ENCODE results near the gene NAALADL2. TPM values are rescaled to one million over a fixed set of nuclear protein-coding genes. Genes with fewer than 3 reads are reported as not detected.

The NAALADL2 gene
- total RNA-seq, 1 donor from 2014 or later = 10.4 TPM

DNA sequence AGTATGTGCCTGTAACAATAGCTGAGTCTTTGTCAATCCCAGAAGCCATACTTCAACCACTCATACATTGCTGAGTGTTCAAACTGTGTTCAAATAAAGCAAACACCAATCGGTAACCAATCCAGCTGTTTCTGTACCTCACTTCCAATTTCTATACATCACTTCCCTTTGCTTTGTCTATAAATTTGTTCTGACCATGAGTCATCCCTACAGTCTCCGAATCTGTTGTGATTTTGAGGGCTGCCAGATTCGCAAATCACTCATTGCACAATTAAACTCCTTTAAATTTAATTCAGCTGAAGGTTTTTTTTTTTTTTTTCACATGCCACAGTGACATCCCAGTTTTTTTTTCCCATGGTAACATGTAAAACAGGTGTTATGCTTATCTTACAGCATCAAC lies 870.3 kb downstream of the NAALADL2 start:
- H3K27me3 Mint-ChIP-seq = no peaks in the 10 kb centered on the region
- H3K27ac Mint-ChIP-seq = no peak overlapping the region
- H3K4me3 Mint-ChIP-seq (ENCODE audit: low read depth) = no peak overlapping the region
- no peak for DNase-seq (ENCODE audit: low spot score, unreplicated experiment)
- peaks cover 9% of the 10 kb centered on the region for H3K9me3 Mint-ChIP-seq (ENCODE audit: low read depth)
- H3K4me1 Mint-ChIP-seq (ENCODE audit: low read depth) = peaks cover 2% of the 10 kb centered on the region
- H3K36me3 Mint-ChIP-seq (ENCODE audit: insufficient read depth) = peaks cover 2% of the 10 kb centered on the region
- TF ChIP-seq, protein P1, sequence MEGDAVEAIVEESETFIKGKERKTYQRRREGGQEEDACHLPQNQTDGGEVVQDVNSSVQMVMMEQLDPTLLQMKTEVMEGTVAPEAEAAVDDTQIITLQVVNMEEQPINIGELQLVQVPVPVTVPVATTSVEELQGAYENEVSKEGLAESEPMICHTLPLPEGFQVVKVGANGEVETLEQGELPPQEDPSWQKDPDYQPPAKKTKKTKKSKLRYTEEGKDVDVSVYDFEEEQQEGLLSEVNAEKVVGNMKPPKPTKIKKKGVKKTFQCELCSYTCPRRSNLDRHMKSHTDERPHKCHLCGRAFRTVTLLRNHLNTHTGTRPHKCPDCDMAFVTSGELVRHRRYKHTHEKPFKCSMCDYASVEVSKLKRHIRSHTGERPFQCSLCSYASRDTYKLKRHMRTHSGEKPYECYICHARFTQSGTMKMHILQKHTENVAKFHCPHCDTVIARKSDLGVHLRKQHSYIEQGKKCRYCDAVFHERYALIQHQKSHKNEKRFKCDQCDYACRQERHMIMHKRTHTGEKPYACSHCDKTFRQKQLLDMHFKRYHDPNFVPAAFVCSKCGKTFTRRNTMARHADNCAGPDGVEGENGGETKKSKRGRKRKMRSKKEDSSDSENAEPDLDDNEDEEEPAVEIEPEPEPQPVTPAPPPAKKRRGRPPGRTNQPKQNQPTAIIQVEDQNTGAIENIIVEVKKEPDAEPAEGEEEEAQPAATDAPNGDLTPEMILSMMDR (IDR thresholded peaks at IDR 0.05; ENCODE audit: unreplicated experiment) = no peak

DNA sequence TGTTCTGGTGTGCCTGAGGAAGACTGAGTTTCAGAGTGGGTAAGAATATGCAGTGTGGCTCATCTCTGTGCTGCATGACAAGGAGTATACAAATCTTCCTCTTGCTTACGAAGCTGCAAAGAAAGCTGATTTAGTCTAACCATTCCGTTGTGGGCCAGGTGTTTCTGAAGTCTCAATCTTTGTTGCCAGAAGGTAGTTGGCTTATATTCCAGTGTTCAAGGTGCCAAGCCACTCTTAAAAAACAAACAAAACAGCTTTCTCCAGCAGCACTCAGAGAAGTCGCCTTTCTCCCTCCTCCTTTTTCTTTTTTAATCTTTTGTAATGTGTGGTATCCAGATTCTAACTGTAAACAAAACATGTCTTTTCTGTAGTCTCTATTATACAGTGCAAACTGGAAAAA lies 872.4 kb downstream of the NAALADL2 start:
- Mint-ChIP-seq H3K27me3 (no peaks in the 10 kb centered on the region), H3K9me3 (ENCODE audit: low read depth) (peaks cover 15% of the 10 kb centered on the region), H3K27ac (no peak overlapping the region), H3K36me3 (ENCODE audit: insufficient read depth) (peaks cover 8% of the 10 kb centered on the region), H3K4me3 (ENCODE audit: low read depth) (no peak overlapping the region), H3K4me1 (ENCODE audit: low read depth) (peaks cover 8% of the 10 kb centered on the region)
- no peak for DNase-seq (ENCODE audit: low spot score, unreplicated experiment)
- TF ChIP-seq, protein P1 (IDR thresholded peaks at IDR 0.05; ENCODE audit: unreplicated experiment) = no peak

DNA sequence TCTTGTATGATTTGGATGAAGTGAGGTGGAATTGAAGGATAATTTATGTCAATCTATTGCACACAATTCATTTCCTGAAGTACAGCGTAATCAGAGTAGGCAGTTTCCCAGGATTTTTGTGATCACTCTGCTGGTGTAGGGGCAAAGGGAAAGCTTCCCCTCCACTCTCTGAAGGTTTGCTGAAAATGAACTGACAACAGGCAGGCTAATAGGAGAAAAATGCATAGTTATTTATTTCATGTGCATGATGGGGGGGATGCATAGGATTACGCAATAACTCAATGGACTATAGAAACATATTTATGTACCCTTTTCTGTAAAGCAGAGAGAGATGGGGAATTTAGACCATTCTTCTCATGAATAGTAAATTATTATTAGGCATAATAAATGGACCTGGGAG lies 872.9 kb downstream of the NAALADL2 start:
- H3K4me3 Mint-ChIP-seq (ENCODE audit: low read depth) = no peak overlapping the region
- no peaks in the 10 kb centered on the region for H3K27me3 Mint-ChIP-seq
- peaks cover 8% of the 10 kb centered on the region for H3K36me3 Mint-ChIP-seq (ENCODE audit: insufficient read depth)
- DNase-seq (ENCODE audit: low spot score, unreplicated experiment) = no peak
- peaks cover 15% of the 10 kb centered on the region for H3K9me3 Mint-ChIP-seq (ENCODE audit: low read depth)
- H3K27ac Mint-ChIP-seq = no peak overlapping the region
- H3K4me1 Mint-ChIP-seq (ENCODE audit: low read depth) = peaks cover 11% of the 10 kb centered on the region
- TF ChIP-seq, protein P1 (IDR thresholded peaks at IDR 0.05; ENCODE audit: unreplicated experiment) = no peak

DNA sequence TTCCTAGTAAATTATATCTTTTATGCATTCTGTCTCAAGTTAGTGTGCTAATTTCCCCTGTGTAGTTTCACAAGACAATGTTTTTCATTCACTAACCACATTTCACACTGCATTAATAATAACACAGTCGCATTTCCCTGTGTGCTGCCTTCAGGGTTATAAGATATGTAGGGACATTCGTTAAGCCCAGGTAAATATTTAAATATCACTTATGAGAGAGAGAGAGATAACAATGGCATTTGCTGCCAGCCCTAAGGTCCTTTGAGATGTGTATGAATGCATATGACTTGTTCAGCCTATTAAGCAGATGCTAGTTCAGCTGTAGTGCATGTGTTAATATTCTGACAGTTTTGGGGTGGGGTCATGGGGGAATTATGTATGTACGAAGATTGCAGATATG lies 876.7 kb downstream of the NAALADL2 start:
- Mint-ChIP-seq H3K4me1 (ENCODE audit: low read depth) (peaks cover 19% of the 10 kb centered on the region), H3K27ac (no peak overlapping the region), H3K27me3 (no peaks in the 10 kb centered on the region), H3K36me3 (ENCODE audit: insufficient read depth) (peaks cover 8% of the 10 kb centered on the region), H3K4me3 (ENCODE audit: low read depth) (no peak overlapping the region), H3K9me3 (ENCODE audit: low read depth) (peaks cover 24% of the 10 kb centered on the region)
- no peak for DNase-seq (ENCODE audit: low spot score, unreplicated experiment)
- TF ChIP-seq, protein P1 (IDR thresholded peaks at IDR 0.05; ENCODE audit: unreplicated experiment) = no peak

DNA sequence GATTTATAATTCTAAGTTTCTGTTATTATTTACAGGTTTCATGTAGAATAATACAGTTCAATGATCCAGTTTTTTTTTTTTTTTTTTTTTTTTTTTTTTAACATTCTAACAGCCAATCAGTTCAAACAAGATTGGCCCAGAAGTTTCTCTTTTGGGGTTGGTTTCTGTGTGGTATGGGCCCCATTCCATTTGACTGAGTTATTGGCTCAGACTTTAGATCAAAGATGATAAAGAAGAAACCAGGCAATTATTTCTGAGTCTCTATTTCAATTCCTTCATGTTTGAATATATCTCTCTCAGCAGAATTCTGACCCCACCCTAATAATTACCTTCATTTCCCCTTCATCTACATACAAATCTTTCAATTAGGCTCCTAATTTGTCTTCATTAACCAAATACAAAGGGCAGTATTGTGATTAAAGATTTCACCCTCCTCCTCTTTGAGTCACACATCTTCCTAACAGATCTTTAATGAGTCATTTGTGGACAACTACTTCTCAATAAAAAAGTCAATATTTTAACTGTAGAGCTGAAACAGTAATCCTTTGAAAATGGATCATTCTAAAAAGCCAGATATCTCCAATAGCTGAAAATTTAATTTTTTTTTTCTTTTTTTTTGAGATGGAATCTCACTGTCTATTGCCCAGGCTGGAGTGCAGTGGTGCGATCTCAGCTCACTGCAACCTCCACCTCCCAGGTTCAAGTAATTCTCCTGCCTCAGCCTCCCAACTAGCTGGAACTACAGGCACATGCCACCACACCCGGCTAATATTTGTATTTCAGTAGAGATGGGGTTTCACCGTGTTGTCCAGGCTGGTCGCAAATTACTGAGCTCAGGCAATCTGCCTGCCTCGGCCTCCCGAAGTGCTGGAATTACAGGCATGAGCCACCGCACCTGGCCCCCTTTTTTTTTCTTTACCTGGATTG lies 878.8 kb downstream of the NAALADL2 start:
- Mint-ChIP-seq H3K9me3 (ENCODE audit: low read depth) (peaks cover 27% of the 10 kb centered on the region), H3K36me3 (ENCODE audit: insufficient read depth) (peaks cover 11% of the 10 kb centered on the region), H3K4me1 (ENCODE audit: low read depth) (peaks cover 22% of the 10 kb centered on the region), H3K27ac (no peak overlapping the region), H3K4me3 (ENCODE audit: low read depth) (no peak overlapping the region), H3K27me3 (no peaks in the 10 kb centered on the region)
- TF ChIP-seq, protein P1 (IDR thresholded peaks at IDR 0.05; ENCODE audit: unreplicated experiment) = no peak
- DNase-seq (ENCODE audit: low spot score, unreplicated experiment) = no peak
